ENCODE data around the gene TOB2.
"Not testable (repeated sequence)": the region's sequence is repeated elsewhere in the genome, so short reads cannot be mapped to it uniquely, and the experiment has no call there.

TOB2 gene

GRCh38 chr22:41461901-41462300 is 15.3 kb upstream of the TOB2 start:
- DNase-seq (ENCODE audit: low read depth), result no peak

GRCh38 chr22:41460071-41460470 is 13.5 kb upstream of the TOB2 start:
- DNase-seq (ENCODE audit: low read depth), result not testable (repeated sequence)

GRCh38 chr22:41459431-41459830 is 12.8 kb upstream of the TOB2 start:
- DNase-seq (ENCODE audit: low read depth), result no peak

- DNase-seq (ENCODE audit: low read depth), result no peak
These were observed 11.6 kb upstream of the TOB2 start for GRCh38 chr22:41458161-41458728.

GRCh38 chr22:41448189-41448808 is 1.7 kb upstream of the TOB2 start:
- DNase-seq (ENCODE audit: low read depth), result peak; percentile 100

GRCh38 chr22:41447435-41448188 is 1.0 kb upstream of the TOB2 start:
- DNase-seq (ENCODE audit: low read depth), result peak; percentile 72

GRCh38 chr22:41446057-41446501 is 522 bp downstream of the TOB2 start:
- DNase-seq (ENCODE audit: low read depth), result peak; percentile 18

- peak; percentile 39 for DNase-seq (ENCODE audit: low read depth)
These were observed 1.2 kb downstream of the TOB2 start for GRCh38 chr22:41445129-41446056.

- DNase-seq (ENCODE audit: low read depth), result peak; percentile 98
These were observed 2.1 kb downstream of the TOB2 start for GRCh38 chr22:41444360-41445128.

GRCh38 chr22:41442240-41442792 is 4.3 kb downstream of the TOB2 start:
- DNase-seq (ENCODE audit: low read depth), result no peak

- not testable (repeated sequence) for DNase-seq (ENCODE audit: low read depth)
These were observed 6.1 kb downstream of the TOB2 start for GRCh38 chr22:41440511-41440910.

- no peak for DNase-seq (ENCODE audit: low read depth)
These were observed 9.4 kb downstream of the TOB2 start for GRCh38 chr22:41437198-41437597.

- no peak for DNase-seq (ENCODE audit: low read depth)
These were observed 10.1 kb downstream of the TOB2 start for GRCh38 chr22:41436322-41437113.

- DNase-seq (ENCODE audit: low read depth), result no peak
These were observed 11.0 kb downstream of the TOB2 start for GRCh38 chr22:41435560-41435959.

GRCh38 chr22:41434361-41435003 is 12.1 kb downstream of the TOB2 start:
- DNase-seq (ENCODE audit: low read depth), result not testable (repeated sequence)

GRCh38 chr22:41433480-41433879 is 13.1 kb downstream of the TOB2 start:
- DNase-seq (ENCODE audit: low read depth), result not testable (repeated sequence)

- DNase-seq (ENCODE audit: low read depth), result no peak
These were observed 14.9 kb downstream of the TOB2 start for GRCh38 chr22:41431656-41432055.

- DNase-seq (ENCODE audit: low read depth), result no peak
These were observed 16.7 kb downstream of the TOB2 start for GRCh38 chr22:41429951-41430332.

GRCh38 chr22:41429232-41429950 is 17.2 kb downstream of the TOB2 start:
- DNase-seq (ENCODE audit: low read depth), result no peak
